ENCODE measurements around the gene GLRB.

GRCh38 chr4:157121401-157121800 lies 45.5 kb downstream of the GLRB start:
- TF ChIP-seq POLR2A (IDR thresholded peaks at IDR 0.05; ENCODE audit: low read depth, low read length) (no peak), POLR2AphosphoS5 (IDR thresholded peaks at IDR 0.05; ENCODE audit: low read depth, low read length) (no peak), TAF1 (IDR thresholded peaks at IDR 0.05; ENCODE audit: borderline replicate concordance, low read depth, low read length) (no peak)

Measured in GM12892 (cell line).